RWPE1 (cell line): Measurements from ENCODE around the gene ASZ1.
"Not testable (repeated sequence)": the region's sequence is repeated elsewhere in the genome, so short reads cannot be mapped to it uniquely, and the experiment has no call there.

Source experiments
- CTCF ChIA-PET: fragments of 350-600 bp; sonication (Branson Sonifier 250); formaldehyde crosslinking; extraction: SDS; loops from one replicate; lab custom pipeline; 2021; lab: Yijun Ruan, JAX
- POLR2A ChIA-PET: fragments of 400-600 bp; formaldehyde crosslinking; extraction: SDS; loops from one replicate; lab custom pipeline; 2020; ENCODE audit warnings: antibody characterized with exemption; ENCODE audit not compliant: low non-redundant PET; lab: Yijun Ruan, JAX
- DNase-seq: peaks from one replicate; pipeline ENCODE4 v3.0.0; 2012; ENCODE audit warnings: low spot score
- H3K27ac ChIP-seq: fragments of 450-650 bp; 2 replicates; pipeline ENCODE4 v1.5.1; 2017
- TF ChIP-seq, protein P1 (sequence below): fragments of 450-650 bp; conservative IDR thresholded peaks from 2 replicates; pipeline ENCODE4 v1.5.1; 2017; ENCODE audit warnings: low read depth, mild to moderate bottlenecking

Gene ASZ1

GRCh38 chr7:117435475-117436043 lies 8.3 kb upstream of the ASZ1 start:
- ChIA-PET CTCF (no interaction called here), POLR2A (no interaction called here)
- TF ChIP-seq, protein P1, sequence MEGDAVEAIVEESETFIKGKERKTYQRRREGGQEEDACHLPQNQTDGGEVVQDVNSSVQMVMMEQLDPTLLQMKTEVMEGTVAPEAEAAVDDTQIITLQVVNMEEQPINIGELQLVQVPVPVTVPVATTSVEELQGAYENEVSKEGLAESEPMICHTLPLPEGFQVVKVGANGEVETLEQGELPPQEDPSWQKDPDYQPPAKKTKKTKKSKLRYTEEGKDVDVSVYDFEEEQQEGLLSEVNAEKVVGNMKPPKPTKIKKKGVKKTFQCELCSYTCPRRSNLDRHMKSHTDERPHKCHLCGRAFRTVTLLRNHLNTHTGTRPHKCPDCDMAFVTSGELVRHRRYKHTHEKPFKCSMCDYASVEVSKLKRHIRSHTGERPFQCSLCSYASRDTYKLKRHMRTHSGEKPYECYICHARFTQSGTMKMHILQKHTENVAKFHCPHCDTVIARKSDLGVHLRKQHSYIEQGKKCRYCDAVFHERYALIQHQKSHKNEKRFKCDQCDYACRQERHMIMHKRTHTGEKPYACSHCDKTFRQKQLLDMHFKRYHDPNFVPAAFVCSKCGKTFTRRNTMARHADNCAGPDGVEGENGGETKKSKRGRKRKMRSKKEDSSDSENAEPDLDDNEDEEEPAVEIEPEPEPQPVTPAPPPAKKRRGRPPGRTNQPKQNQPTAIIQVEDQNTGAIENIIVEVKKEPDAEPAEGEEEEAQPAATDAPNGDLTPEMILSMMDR, result no peak
- no peak for DNase-seq
- no peak overlapping the region for H3K27ac ChIP-seq

DNA sequence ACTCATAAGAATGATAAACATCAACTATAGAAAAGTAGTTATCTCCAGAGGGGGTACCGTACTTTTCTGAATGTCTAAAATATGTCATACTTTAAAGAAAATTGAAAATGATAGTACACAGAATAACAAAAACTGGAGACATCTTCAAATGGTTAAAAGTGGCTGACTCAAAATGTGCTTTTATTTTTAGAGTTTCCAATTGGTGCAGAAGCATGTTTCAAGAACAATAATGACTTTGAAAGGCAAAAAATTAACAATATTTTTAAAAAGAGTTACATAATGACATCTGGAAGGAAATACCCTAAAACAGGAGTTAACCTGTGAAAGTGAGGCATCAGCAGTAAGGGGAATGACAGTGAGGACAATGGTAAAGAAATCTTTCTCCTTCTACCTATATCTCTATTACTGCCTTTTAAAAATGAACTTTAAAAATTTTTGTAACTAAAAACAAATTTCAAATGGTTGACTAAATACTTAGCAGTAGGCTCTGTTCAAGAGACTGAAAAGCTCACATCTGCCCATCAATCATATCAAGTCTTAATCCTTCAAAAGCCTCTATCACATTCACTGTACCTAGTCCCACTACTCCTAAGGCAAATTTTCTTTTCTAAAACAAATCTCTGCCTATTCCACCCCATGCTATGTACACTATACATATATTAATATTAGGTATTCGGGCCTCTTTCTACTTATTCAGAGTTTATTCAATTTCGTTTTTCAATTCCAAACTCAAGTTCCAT lies 3.0 kb downstream of the ASZ1 start:
- TF ChIP-seq, protein P1, result no peak
- H3K27ac ChIP-seq, result no peak overlapping the region
- ChIA-PET CTCF (interaction anchor here (0.6 kb wide), 1 partner anchor 1580 kb away, joined by 4 read pairs; no protein-coding TSS in a partner anchor), POLR2A (interaction anchor here (0.6 kb wide), 1 partner anchor 446 kb away, joined by 4 read pairs; no protein-coding TSS in a partner anchor)
- DNase-seq, result no peak

GRCh38 chr7:117414591-117414990 lies 12.7 kb downstream of the ASZ1 start:
- CTCF ChIA-PET, POLR2A ChIA-PET, DNase-seq, H3K27ac ChIP-seq: not testable (repeated sequence)

DNA sequence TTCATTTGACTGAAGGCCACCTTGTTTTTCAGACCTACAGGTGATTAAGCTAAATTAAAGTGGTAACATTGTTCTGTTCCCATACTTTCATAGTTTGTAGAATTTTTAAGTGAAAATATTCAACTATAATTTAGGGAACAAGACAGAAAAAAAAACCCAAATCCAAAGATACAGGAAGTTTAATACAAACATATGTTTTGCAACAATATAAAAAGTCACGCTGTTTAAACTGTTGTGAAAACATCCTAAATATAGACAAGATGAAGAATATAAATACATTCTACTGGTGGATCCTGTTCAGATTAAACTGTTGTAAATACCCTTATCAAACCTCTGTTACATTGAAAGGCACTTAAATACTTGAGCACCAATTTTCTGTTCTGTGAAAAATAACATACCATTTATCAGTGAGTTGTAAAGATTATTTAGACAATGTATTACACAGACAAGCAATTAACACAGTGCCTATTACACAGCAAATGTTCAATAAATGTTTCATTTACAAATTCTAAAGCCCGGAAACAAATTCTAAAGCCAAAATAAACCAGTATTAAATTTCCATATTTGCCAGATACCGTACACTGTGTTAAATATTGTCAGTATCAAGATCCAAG lies 14.2 kb downstream of the ASZ1 start:
- DNase-seq, result no peak
- POLR2A ChIA-PET, result no interaction called here
- CTCF ChIA-PET, result no interaction called here
- TF ChIP-seq, protein P1, result no peak
- H3K27ac ChIP-seq, result no peak overlapping the region

DNA sequence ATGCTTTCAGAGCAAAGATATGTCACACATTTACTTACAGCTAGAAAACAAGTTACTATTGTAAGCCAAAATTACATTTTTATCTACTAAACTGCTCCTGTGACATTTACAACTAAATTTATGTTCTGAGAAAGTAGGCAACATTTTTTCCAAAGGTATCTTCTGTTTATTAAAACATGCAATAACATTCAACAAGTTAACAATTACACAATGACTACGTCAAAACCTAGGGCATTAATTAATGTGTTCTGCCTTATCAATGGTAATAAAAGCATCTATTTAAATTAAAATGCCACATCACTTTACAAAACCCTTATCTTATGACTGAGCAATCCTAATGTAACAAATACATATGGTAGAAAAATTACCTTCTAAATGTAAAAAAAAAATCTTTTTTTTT lies 14.9 kb downstream of the ASZ1 start:
- no peak overlapping the region for H3K27ac ChIP-seq
- ChIA-PET CTCF (no interaction called here), POLR2A (no interaction called here)
- DNase-seq, result no peak
- TF ChIP-seq, protein P1, result no peak

DNA sequence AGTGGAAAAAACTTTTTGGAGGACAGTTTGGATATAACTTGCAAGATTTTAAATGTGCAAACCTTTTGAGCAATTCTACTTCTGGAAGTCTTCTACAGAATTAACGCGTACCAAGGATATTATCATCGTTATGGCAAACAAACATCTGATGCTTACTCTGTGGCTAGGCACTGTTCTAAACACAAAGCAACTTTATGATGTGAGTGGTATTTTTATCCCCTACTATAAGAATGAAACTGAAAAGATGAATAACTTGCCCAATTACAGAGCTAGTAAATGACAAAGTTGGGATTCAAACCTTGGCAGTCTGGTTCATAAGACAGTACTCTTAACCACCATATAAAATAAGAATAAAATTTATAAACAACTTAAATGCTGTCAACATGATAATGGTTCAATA lies 15.8 kb downstream of the ASZ1 start:
- TF ChIP-seq, protein P1, result no peak
- CTCF ChIA-PET, result interaction anchor here (0.6 kb wide), 1 partner anchor 312 kb away, joined by 7 read pairs; no protein-coding TSS in a partner anchor
- no peak overlapping the region for H3K27ac ChIP-seq
- no peak for DNase-seq
- POLR2A ChIA-PET, result no interaction called here

DNA sequence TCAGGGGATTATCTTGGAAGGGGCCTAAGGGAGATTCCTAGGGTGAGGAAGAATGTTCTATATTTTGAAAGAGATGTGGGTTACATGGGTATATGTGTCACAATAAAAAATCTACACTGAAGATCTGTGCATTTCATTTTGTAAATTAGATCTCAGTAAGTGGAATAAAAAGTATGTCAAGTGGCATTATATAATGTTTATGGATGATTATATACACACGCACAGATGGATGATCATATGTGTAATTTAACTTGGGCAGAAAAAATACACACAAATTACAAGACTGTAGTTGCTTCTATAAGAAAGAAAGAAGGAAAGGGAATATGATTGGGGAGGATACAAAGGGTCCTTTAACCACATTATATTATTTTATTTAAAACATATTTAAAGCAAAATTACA lies 18.5 kb downstream of the ASZ1 start:
- TF ChIP-seq, protein P1, result no peak
- H3K27ac ChIP-seq, result no peak overlapping the region
- POLR2A ChIA-PET, result no interaction called here
- DNase-seq, result no peak
- CTCF ChIA-PET, result no interaction called here
